Neural progenitor cell (in vitro differentiated cells): ENCODE measurements around the gene NEK10.

ENCODE experiments used
- EZH2 ChIP-seq: fragments of 200-600 bp; sonication (generic); IDR thresholded peaks from 2 replicates; pipeline ENCODE4 v1.6.1; 2017; ENCODE audit warnings: antibody characterized with exemption, mild to moderate bottlenecking, moderate library complexity
- EZH2phosphoT487 ChIP-seq: fragments of 200-600 bp; sonication (generic); IDR thresholded peaks from 2 replicates; pipeline ENCODE4 v1.6.1; 2017; ENCODE audit warnings: antibody characterized with exemption
- TF ChIP-seq, protein P1 (sequence below): fragments of 200-600 bp; sonication (generic); IDR thresholded peaks from 2 replicates; pipeline ENCODE4 v1.5.1; 2017; ENCODE audit warnings: antibody characterized with exemption, mild to moderate bottlenecking

DNA sequence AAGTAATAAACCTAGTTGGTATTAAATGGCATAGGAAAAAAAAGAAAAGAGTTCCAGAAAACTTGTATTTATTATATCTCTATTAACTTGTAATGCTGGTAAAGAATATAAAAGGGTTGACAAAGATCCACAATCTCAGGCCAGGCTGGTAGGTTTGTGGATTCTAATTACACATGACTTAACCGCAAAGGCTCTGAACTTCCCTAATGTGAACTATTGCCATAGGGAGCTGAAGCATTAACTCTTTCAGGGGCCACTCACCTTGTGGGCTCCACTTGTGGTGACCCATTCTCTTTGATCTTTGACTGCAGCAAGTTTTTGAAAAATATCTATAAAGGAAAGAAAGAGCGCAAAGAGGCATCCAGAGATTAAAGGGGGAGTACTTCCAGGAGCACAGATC, 58.5 kb downstream of the NEK10 start:
- TF ChIP-seq, protein P1, sequence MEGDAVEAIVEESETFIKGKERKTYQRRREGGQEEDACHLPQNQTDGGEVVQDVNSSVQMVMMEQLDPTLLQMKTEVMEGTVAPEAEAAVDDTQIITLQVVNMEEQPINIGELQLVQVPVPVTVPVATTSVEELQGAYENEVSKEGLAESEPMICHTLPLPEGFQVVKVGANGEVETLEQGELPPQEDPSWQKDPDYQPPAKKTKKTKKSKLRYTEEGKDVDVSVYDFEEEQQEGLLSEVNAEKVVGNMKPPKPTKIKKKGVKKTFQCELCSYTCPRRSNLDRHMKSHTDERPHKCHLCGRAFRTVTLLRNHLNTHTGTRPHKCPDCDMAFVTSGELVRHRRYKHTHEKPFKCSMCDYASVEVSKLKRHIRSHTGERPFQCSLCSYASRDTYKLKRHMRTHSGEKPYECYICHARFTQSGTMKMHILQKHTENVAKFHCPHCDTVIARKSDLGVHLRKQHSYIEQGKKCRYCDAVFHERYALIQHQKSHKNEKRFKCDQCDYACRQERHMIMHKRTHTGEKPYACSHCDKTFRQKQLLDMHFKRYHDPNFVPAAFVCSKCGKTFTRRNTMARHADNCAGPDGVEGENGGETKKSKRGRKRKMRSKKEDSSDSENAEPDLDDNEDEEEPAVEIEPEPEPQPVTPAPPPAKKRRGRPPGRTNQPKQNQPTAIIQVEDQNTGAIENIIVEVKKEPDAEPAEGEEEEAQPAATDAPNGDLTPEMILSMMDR: no peak
- TF ChIP-seq EZH2 (no peak), EZH2phosphoT487 (no peak)
